IMR-90 (cell line): Measurements from ENCODE around the gene RIMBP2. TPM values are rescaled to one million over a fixed set of nuclear protein-coding genes. Genes with fewer than 3 reads are reported as not detected.

Experiments used
- ATAC-seq: fragments of 200-7000 bp; cut with Tn5 transposase; 2 replicates; pipeline ENCODE4 v1.9.1; 2020; ENCODE audit warnings: low read depth, mild to moderate bottlenecking, moderate library complexity
- BruUV-seq: library from RNA; stranded (reverse); fragments of 400-500 nt; replicated peaks from 2 replicates; lab custom pipeline; 2021; lab: Mats Ljungman, UMichigan
- CTCF ChIA-PET: fragments of 300-600 bp; formaldehyde crosslinking; extraction: SDS; loops from one replicate; lab custom pipeline; 2021; ENCODE audit warnings: antibody characterized with exemption; lab: Yijun Ruan, JAX
- POLR2A ChIA-PET: fragments of 300-600 bp; sonication (Branson Sonifier 250); formaldehyde crosslinking; loops from one replicate; lab custom pipeline; 2022; ENCODE audit warnings: antibody characterized with exemption; ENCODE audit not compliant: unreplicated experiment; lab: Charles Lee
- DNase-seq: peaks from one replicate; pipeline ENCODE4 v3.0.0; 2013
- H2AFZ ChIP-seq: replicated peaks from 2 replicates; pipeline ENCODE3; 2013; ENCODE audit warnings: low read length, mild to moderate bottlenecking; ENCODE audit not compliant: poor library complexity
- H2AK5ac ChIP-seq: 2 replicates; pipeline ENCODE4 v1.6.1; 2013; ENCODE audit warnings: low read depth, low read length, inconsistent platforms
- H2AK9ac ChIP-seq: replicated peaks from 2 replicates; pipeline ENCODE3; 2013; ENCODE audit warnings: mild to moderate bottlenecking, low read depth, low read length, moderate library complexity; ENCODE audit not compliant: poor library complexity
- H2BK120ac ChIP-seq: 2 replicates; pipeline ENCODE4 v1.6.1; 2013; ENCODE audit warnings: low read depth, low read length, inconsistent platforms
- H2BK15ac ChIP-seq: 3 replicates; pipeline ENCODE4 v1.6.1; 2013; ENCODE audit warnings: low read depth, low read length, inconsistent platforms
- H2BK20ac ChIP-seq: 2 replicates; pipeline ENCODE4 v1.6.1; 2013; ENCODE audit warnings: low read depth, mild to moderate bottlenecking, inconsistent platforms, low read length, moderate library complexity
- H2BK5ac ChIP-seq: 2 replicates; pipeline ENCODE4 v1.6.1; 2013; ENCODE audit warnings: mild to moderate bottlenecking, low read depth, low read length, inconsistent platforms; ENCODE audit not compliant: poor library complexity, severe bottlenecking
- H3K14ac ChIP-seq: replicated peaks from 2 replicates; pipeline ENCODE4 v1.6.1; 2013; ENCODE audit warnings: low read depth, low read length, inconsistent platforms
- H3K18ac ChIP-seq: 2 replicates; pipeline ENCODE4 v1.6.1; 2013; ENCODE audit warnings: low read depth, low read length, control low read depth
- H3K23ac ChIP-seq: 2 replicates; pipeline ENCODE4 v1.6.1; 2013; ENCODE audit warnings: low read depth, low read length, inconsistent platforms
- H3K27ac ChIP-seq: 2 replicates; pipeline ENCODE4 v1.5.1; 2013; ENCODE audit warnings: mild to moderate bottlenecking, control low read depth, low read length; ENCODE audit not compliant: insufficient read depth
- H3K27me3 ChIP-seq: 2 replicates; pipeline ENCODE4 v1.6.1; 2013; ENCODE audit warnings: low read length; ENCODE audit not compliant: control insufficient read depth, insufficient read depth
- H3K36me3 ChIP-seq: 2 replicates; pipeline ENCODE4 v1.6.1; 2013; ENCODE audit warnings: low read length, mixed read lengths; ENCODE audit not compliant: control insufficient read depth, insufficient read depth
- H3K4ac ChIP-seq: 2 replicates; pipeline ENCODE4 v1.6.1; 2013; ENCODE audit warnings: low read depth, low read length, inconsistent platforms
- H3K4me1 ChIP-seq: 2 replicates; pipeline ENCODE4 v1.6.1; 2013; ENCODE audit warnings: low read length, mixed read lengths; ENCODE audit not compliant: control insufficient read depth, insufficient read depth
- H3K4me2 ChIP-seq: 2 replicates; pipeline ENCODE4 v1.6.1; 2013; ENCODE audit warnings: low read depth, mild to moderate bottlenecking, control low read depth, low read length, moderate library complexity
- H3K4me3 ChIP-seq: 2 replicates; pipeline ENCODE4 v1.5.1; 2013; ENCODE audit warnings: low read depth, mild to moderate bottlenecking, control low read depth, low read length, moderate library complexity; ENCODE audit not compliant: insufficient read depth
- H3K56ac ChIP-seq: 2 replicates; pipeline ENCODE4 v1.6.1; 2013; ENCODE audit warnings: low read length, inconsistent platforms; ENCODE audit not compliant: insufficient read depth; ENCODE audit errors: extremely low read depth
- H3K79me1 ChIP-seq, 2 experiments: 2 replicates each; pipeline ENCODE4 v1.6.1; 2013; ENCODE audit warnings: low read length in 2 of 2, inconsistent platforms in 1 of 2, low read depth in 1 of 2
- H3K9ac ChIP-seq: 2 replicates; pipeline ENCODE4 v1.6.1; 2013; ENCODE audit warnings: low read depth, low read length, control low read depth
- H3K9me1 ChIP-seq: 2 replicates; pipeline ENCODE4 v1.6.1; 2013; ENCODE audit warnings: low read length, inconsistent platforms; ENCODE audit not compliant: insufficient read depth
- H3K9me3 ChIP-seq: 2 replicates; pipeline ENCODE4 v1.6.1; 2013; ENCODE audit warnings: low read length; ENCODE audit not compliant: control insufficient read depth, insufficient read depth
- H4K20me1 ChIP-seq: 2 replicates; pipeline ENCODE4 v1.6.1; 2013; ENCODE audit warnings: low read length, inconsistent platforms; ENCODE audit not compliant: insufficient read depth
- H4K5ac ChIP-seq: 2 replicates; pipeline ENCODE4 v1.6.1; 2013; ENCODE audit warnings: mild to moderate bottlenecking, low read depth, low read length, control low read depth
- H4K8ac ChIP-seq, 2 experiments: 2 replicates each; pipeline ENCODE4 v1.6.1; 2013; ENCODE audit warnings: low read depth in 2 of 2, low read length in 2 of 2, control low read depth in 1 of 2, inconsistent platforms in 1 of 2
- H4K91ac ChIP-seq: 2 replicates; pipeline ENCODE4 v1.6.1; 2013; ENCODE audit warnings: low read depth, low read length, inconsistent platforms; ENCODE audit not compliant: insufficient read depth
- BHLHE40 ChIP-seq: fragments of 150-350 bp; IDR thresholded peaks from 2 replicates; pipeline ENCODE4 v1.6.1; 2016; ENCODE audit warnings: mild to moderate bottlenecking, low read depth, low read length
- CEBPB ChIP-seq: IDR thresholded peaks from 2 replicates; pipeline ENCODE4 v1.6.1; 2012; ENCODE audit warnings: low read depth, low read length, improper control_type of control experiment
- CHD1 ChIP-seq: IDR thresholded peaks from 2 replicates; pipeline ENCODE4 v1.6.1; 2012; ENCODE audit warnings: low read depth, low read length, improper control_type of control experiment
- CTCF ChIP-seq: conservative IDR thresholded peaks from 2 replicates; pipeline ENCODE4 v1.5.1; 2012; ENCODE audit warnings: mild to moderate bottlenecking, low read depth, low read length, improper control_type of control experiment
- FOS ChIP-seq: fragments of 150-350 bp; IDR thresholded peaks from 2 replicates; pipeline ENCODE4 v1.6.1; 2016; ENCODE audit warnings: low read depth, low read length
- MAFK ChIP-seq: IDR thresholded peaks from 2 replicates; pipeline ENCODE4 v1.6.1; 2012; ENCODE audit warnings: low read depth, low read length, improper control_type of control experiment
- MAZ ChIP-seq: IDR thresholded peaks from 2 replicates; pipeline ENCODE4 v1.6.1; 2012; ENCODE audit warnings: low read depth, mild to moderate bottlenecking, low read length, improper control_type of control experiment, moderate library complexity, borderline replicate concordance
- MXI1 ChIP-seq: IDR thresholded peaks from 2 replicates; pipeline ENCODE4 v1.6.1; 2012; ENCODE audit warnings: low read depth, mild to moderate bottlenecking, low read length, moderate library complexity, borderline replicate concordance
- POLR2A ChIP-seq: IDR thresholded peaks from 2 replicates; pipeline ENCODE4 v1.6.1; 2012; ENCODE audit warnings: mild to moderate bottlenecking, low read depth, low read length
- RAD21 ChIP-seq: IDR thresholded peaks from 2 replicates; pipeline ENCODE4 v1.6.1; 2012; ENCODE audit warnings: low read length, improper control_type of control experiment
- RFX5 ChIP-seq: IDR thresholded peaks from 2 replicates; pipeline ENCODE4 v1.8.0; 2012; ENCODE audit warnings: low read depth, mild to moderate bottlenecking, low read length, moderate library complexity
- SMC3 ChIP-seq: fragments of 150-350 bp; IDR thresholded peaks from 2 replicates; pipeline ENCODE4 v1.6.1; 2016; ENCODE audit warnings: low read depth, mild to moderate bottlenecking, antibody characterized with exemption, low read length, moderate library complexity
- USF2 ChIP-seq: fragments of 150-350 bp; IDR thresholded peaks from 2 replicates; pipeline ENCODE4 v1.6.1; 2017; ENCODE audit warnings: mild to moderate bottlenecking, antibody characterized with exemption, low read length, low read depth
- WGBS, 2 experiments: methylation state at CpG; one replicate each; pipeline versions ENCODE4 v1.1.5 to v1.1.7; 2013; ENCODE audit warnings: missing lambda C conversion rate in 2 of 2; ENCODE audit not compliant: insufficient read length in 1 of 2; ENCODE audit errors: extremely low coverage in 2 of 2; 5-methylcytosine and 5-hydroxymethylcytosine counted together
- dilution Hi-C: fragments of 300-500 bp; cut with HindIII; formaldehyde crosslinking; loops from one replicate; pipeline ENCODE4 v1.14.3; 2018; ENCODE audit warnings: low sequenced_read_pairs; ENCODE audit not compliant: unreplicated experiment
- in situ Hi-C: fragments of 300-500 bp; cut with MboI; formaldehyde crosslinking; loops from 3 replicates; pipeline ENCODE4 v1.14.3; 2019; ENCODE audit warnings: low sequenced_read_pairs, inconsistent platforms, mixed read lengths
- intact Hi-C: fragments of 100-400 bp; cut with micrococcal nuclease; formaldehyde crosslinking; loops from 2 replicates; pipeline ENCODE4 v1.10.0; 2022
- polyA plus RNA-seq, 3 experiments: library from polyadenylated mRNA; depleted of rRNA; stranded (reverse); fragments of >200 nt; gene quantifications; 2 replicates each; pipeline ENCODE4 v1.2.3, GENCODE V29; 2012; ENCODE audit warnings: low replicate concordance in 1 of 3
- total RNA-seq: library from RNA; depleted of rRNA; stranded (reverse); fragments of >200 nt; gene quantifications from 2 replicates; pipeline ENCODE4 v1.2.3, GENCODE V29; 2012

The RIMBP2 gene
- total and polyA plus RNA-seq, 2 of the 4 experiments (the other 2 are of a cell fraction) = not detected

- H3K9me3 ChIP-seq = peaks cover 53% of the 10 kb centered on the region
- H3K4me3 ChIP-seq = no peak overlapping the region
- H3K9ac ChIP-seq = no peak overlapping the region
- H3K4me1 ChIP-seq = no peaks in the 10 kb centered on the region
- TF ChIP-seq CHD1 (no peak), POLR2A (no peak), RFX5 (no peak), CEBPB (no peak), MXI1 (no peak), SMC3 (no peak), FOS (no peak), USF2 (no peak), CTCF (no peak), MAZ (no peak), MAFK (no peak), RAD21 (no peak), BHLHE40 (no peak)
- no peak overlapping the region for H3K14ac ChIP-seq
- no peak overlapping the region for H3K56ac ChIP-seq
- intact Hi-C loops (no loop called here), in situ Hi-C loops (no loop called here), dilution Hi-C loops (no loop called here)
- CTCF ChIA-PET = no interaction called here
- no peak overlapping the region for H2BK15ac ChIP-seq
- no peak overlapping the region for H3K4ac ChIP-seq
- no TSS peak for BruUV-seq
- WGBS, 2 experiments = 61% methylated on average over 11 of the region's 19 CpGs; no CpG with 5 or more reads in 1 of the 2 experiments
- H3K4me2 ChIP-seq = no peak overlapping the region
- H3K18ac ChIP-seq = no peak overlapping the region
- H2BK120ac ChIP-seq = no peak overlapping the region
- H3K23ac ChIP-seq = no peak overlapping the region
- H2BK20ac ChIP-seq = no peak overlapping the region
- DNase-seq = no peak
- no peak overlapping the region for H2AK9ac ChIP-seq
- no peaks in the 10 kb centered on the region for H3K36me3 ChIP-seq
- no peak overlapping the region for H4K5ac ChIP-seq
- no peaks in the 10 kb centered on the region for H4K20me1 ChIP-seq
- H3K27me3 ChIP-seq = no peaks in the 10 kb centered on the region
- H3K9me1 ChIP-seq = no peaks in the 10 kb centered on the region
- no peak overlapping the region for H4K8ac ChIP-seq
- POLR2A ChIA-PET = no interaction called here
- no peak overlapping the region for H2AK5ac ChIP-seq
- no peak for ATAC-seq
- H3K27ac ChIP-seq = no peak overlapping the region
- no peak overlapping the region for H2AFZ ChIP-seq
- H4K91ac ChIP-seq = no peak overlapping the region
- no peaks in the 10 kb centered on the region for H3K79me1 ChIP-seq
- H2BK5ac ChIP-seq = no peak overlapping the region
Measured at GRCh38 chr12:130455161-130455560, 260.9 kb downstream of the RIMBP2 start.
